CD14-positive monocyte (primary cell): ENCODE data around the gene NFATC2. TPM values are rescaled to one million over a fixed set of nuclear protein-coding genes. Genes with fewer than 3 reads are reported as not detected.

Experiments used
- DNase-seq, 3 donors: peaks; one replicate each; pipeline ENCODE4 v3.0.0-alpha.2; 2011 to 2022
- H2AFZ ChIP-seq: 2 replicates; pipeline ENCODE4 v1.6.0; 2012; ENCODE audit warnings: mild to moderate bottlenecking, low read depth, low read length, inconsistent platforms; ENCODE audit not compliant: insufficient read depth, poor library complexity, severe bottlenecking
- H3K27ac ChIP-seq, 2 donors: 1 replicate in 1 of 2; 2 replicates in 1 of 2; pipeline ENCODE4 v1.5.1; 2012 to 2013; ENCODE audit warnings: low read length in 2 of 2, control low read depth in 1 of 2, inconsistent platforms in 1 of 2, low read depth in 1 of 2, mild to moderate bottlenecking in 1 of 2
- H3K27me3 ChIP-seq, 2 donors: one replicate each; pipeline versions ENCODE4 v1.6.0 to v1.6.1; 2011 to 2013; ENCODE audit warnings: low read length in 2 of 2; ENCODE audit not compliant: control insufficient read depth in 2 of 2, insufficient read depth in 2 of 2
- H3K36me3 ChIP-seq, 2 donors: replicated peaks in 1 of 2; 1 replicate in 1 of 2; 2 replicates in 1 of 2; pipeline versions ENCODE4 v1.5.1 to v1.6.1; 2012 to 2013; ENCODE audit warnings: low read length in 2 of 2, control low read depth in 1 of 2, inconsistent platforms in 1 of 2, mild to moderate bottlenecking in 1 of 2; ENCODE audit not compliant: insufficient read depth in 2 of 2, control insufficient read depth in 1 of 2
- H3K4me1 ChIP-seq, 2 donors: 1 replicate in 1 of 2; 2 replicates in 1 of 2; pipeline versions ENCODE4 v1.5.1 to v1.6.1; 2012 to 2013; ENCODE audit warnings: low read length in 2 of 2, control low read depth in 1 of 2, inconsistent platforms in 1 of 2, mild to moderate bottlenecking in 1 of 2, moderate library complexity in 1 of 2; ENCODE audit not compliant: insufficient read depth in 2 of 2, control insufficient read depth in 1 of 2
- H3K4me2 ChIP-seq: replicated peaks from 2 replicates; pipeline ENCODE3; 2012; ENCODE audit warnings: low read length, moderate library complexity, mild to moderate bottlenecking; ENCODE audit not compliant: poor library complexity, severe bottlenecking; ENCODE audit errors: extremely low read depth
- H3K4me3 ChIP-seq, 3 experiments: fragments of 200-600 bp in 1 of 3; sonication (generic) in 1 of 3; replicated peaks in 1 of 3; 1 replicate in 2 of 3; 2 replicates in 1 of 3; pipeline ENCODE4 v1.5.1; 2011 to 2013; ENCODE audit warnings: low read length in 3 of 3, mild to moderate bottlenecking in 3 of 3, control low read depth in 2 of 3, low read depth in 2 of 3, inconsistent platforms in 1 of 3, moderate library complexity in 1 of 3
- H3K79me2 ChIP-seq: 2 replicates; pipeline ENCODE4 v1.6.0; 2012; ENCODE audit warnings: mild to moderate bottlenecking, control low read depth, inconsistent platforms, low read length, moderate library complexity; ENCODE audit not compliant: insufficient read depth
- H3K9ac ChIP-seq: 2 replicates; pipeline ENCODE4 v1.6.0; 2017; ENCODE audit warnings: low read length, mild to moderate bottlenecking; ENCODE audit not compliant: insufficient read depth, poor library complexity, severe bottlenecking
- H3K9me3 ChIP-seq, 2 donors: replicated peaks in 1 of 2; 1 replicate in 1 of 2; 2 replicates in 1 of 2; pipeline versions ENCODE4 v1.5.1 to v1.6.1; 2012 to 2013; ENCODE audit warnings: low read length in 2 of 2, control low read depth in 1 of 2; ENCODE audit not compliant: control insufficient read depth in 1 of 2, insufficient read depth in 1 of 2
- H4K20me1 ChIP-seq: 2 replicates; pipeline ENCODE4 v1.6.0; 2012; ENCODE audit warnings: mild to moderate bottlenecking, low read length, control low read depth, moderate library complexity; ENCODE audit not compliant: insufficient read depth
- H3K27ac Mint-ChIP-seq, 7 donors: one replicate each; pipeline ENCODE4 v1.8.0; 2020; ENCODE audit warnings: mild to moderate bottlenecking in 7 of 7, mixed read lengths in 7 of 7, moderate library complexity in 6 of 7, inconsistent platforms in 2 of 7
- H3K27me3 Mint-ChIP-seq, 3 donors: one replicate each; pipeline ENCODE4 v1.8.0; 2021 to 2022; ENCODE audit warnings: low read depth in 3 of 3, mild to moderate bottlenecking in 3 of 3, mixed read lengths in 3 of 3, moderate library complexity in 3 of 3, inconsistent platforms in 1 of 3
- H3K36me3 Mint-ChIP-seq, 2 donors: one replicate each; pipeline ENCODE4 v1.8.0; 2020; ENCODE audit warnings: mixed read lengths in 2 of 2, inconsistent platforms in 1 of 2, mild to moderate bottlenecking in 1 of 2
- H3K4me1 Mint-ChIP-seq: one replicate; pipeline ENCODE4 v1.8.0; 2020; ENCODE audit warnings: mild to moderate bottlenecking, mixed read lengths
- H3K4me3 Mint-ChIP-seq, 2 donors: one replicate each; pipeline ENCODE4 v1.8.0; 2020; ENCODE audit warnings: mild to moderate bottlenecking in 2 of 2, mixed read lengths in 2 of 2, moderate library complexity in 1 of 2
- H3K9me3 Mint-ChIP-seq, 7 donors: one replicate each; pipeline ENCODE4 v1.8.0; 2020 to 2022; ENCODE audit warnings: mixed read lengths in 7 of 7, mild to moderate bottlenecking in 6 of 7, moderate library complexity in 6 of 7, inconsistent platforms in 2 of 7
- WGBS: methylation state at CpG from one replicate; pipeline ENCODE4 v1.1.5; 2013; ENCODE audit warnings: missing lambda C conversion rate; ENCODE audit not compliant: insufficient coverage; 5-methylcytosine and 5-hydroxymethylcytosine counted together
- intact Hi-C, 2 donors: fragments of 100-400 bp; cut with micrococcal nuclease; formaldehyde crosslinking; loops; one replicate each; pipeline versions ENCODE4 v1.15.0 to v1.15.1; 2023
- polyA plus RNA-seq, 3 donors: library from polyadenylated mRNA; depleted of rRNA in 1 of 3; unstranded in 2 of 3; stranded (reverse) in 1 of 3; fragments of 300-500 nt in 2 of 3; fragments of >200 nt in 1 of 3; fragmentation: Illumina TruSeq in 2 of 3; gene quantifications; 1 replicate in 2 of 3; 2 replicates in 1 of 3; pipeline ENCODE4 v1.2.3, GENCODE V29; 2012 to 2021
- TF ChIP-seq, protein P1 (sequence below): fragments of 200-600 bp; IDR thresholded peaks from one replicate; pipeline ENCODE4 v1.8.0; 2022; ENCODE audit warnings: antibody characterized with exemption, mild to moderate bottlenecking

NFATC2 gene
- polyA plus RNA-seq, 3 donors, result 0.03 to 0.18 (median 0.11) TPM

DNA sequence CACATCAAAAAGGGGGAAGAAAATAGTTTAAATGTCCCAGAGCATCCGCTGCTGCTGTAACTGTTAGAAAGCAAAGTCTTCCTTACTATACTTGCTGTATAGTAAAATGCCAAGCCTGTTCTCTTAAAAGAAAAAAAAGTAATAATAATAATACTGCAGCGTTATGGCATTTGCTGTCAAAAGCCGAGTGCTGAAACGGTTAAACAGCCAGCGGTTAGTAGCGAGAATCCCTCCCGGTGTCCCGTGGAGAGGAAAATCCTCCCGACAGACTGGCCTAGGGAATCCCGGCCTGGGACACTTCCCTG lies 19.5 kb upstream of the NFATC2 start:
- peaks cover 4% of the 10 kb centered on the region in 2 donors for H3K4me1 ChIP-seq
- TF ChIP-seq, protein P1, sequence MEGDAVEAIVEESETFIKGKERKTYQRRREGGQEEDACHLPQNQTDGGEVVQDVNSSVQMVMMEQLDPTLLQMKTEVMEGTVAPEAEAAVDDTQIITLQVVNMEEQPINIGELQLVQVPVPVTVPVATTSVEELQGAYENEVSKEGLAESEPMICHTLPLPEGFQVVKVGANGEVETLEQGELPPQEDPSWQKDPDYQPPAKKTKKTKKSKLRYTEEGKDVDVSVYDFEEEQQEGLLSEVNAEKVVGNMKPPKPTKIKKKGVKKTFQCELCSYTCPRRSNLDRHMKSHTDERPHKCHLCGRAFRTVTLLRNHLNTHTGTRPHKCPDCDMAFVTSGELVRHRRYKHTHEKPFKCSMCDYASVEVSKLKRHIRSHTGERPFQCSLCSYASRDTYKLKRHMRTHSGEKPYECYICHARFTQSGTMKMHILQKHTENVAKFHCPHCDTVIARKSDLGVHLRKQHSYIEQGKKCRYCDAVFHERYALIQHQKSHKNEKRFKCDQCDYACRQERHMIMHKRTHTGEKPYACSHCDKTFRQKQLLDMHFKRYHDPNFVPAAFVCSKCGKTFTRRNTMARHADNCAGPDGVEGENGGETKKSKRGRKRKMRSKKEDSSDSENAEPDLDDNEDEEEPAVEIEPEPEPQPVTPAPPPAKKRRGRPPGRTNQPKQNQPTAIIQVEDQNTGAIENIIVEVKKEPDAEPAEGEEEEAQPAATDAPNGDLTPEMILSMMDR, result no peak
- peaks cover 38 to 77% of the 10 kb centered on the region in 2 donors for H3K27me3 ChIP-seq
- peaks cover 10% of the 10 kb centered on the region for H3K4me1 Mint-ChIP-seq
- peaks cover 0 to 4% of the 10 kb centered on the region in 2 donors for H3K9me3 ChIP-seq
- H3K36me3 Mint-ChIP-seq, result no peaks in the 10 kb centered on the region
- H3K27ac ChIP-seq, result no peak overlapping the region
- no peaks in the 10 kb centered on the region for H3K36me3 ChIP-seq
- no peaks in the 10 kb centered on the region for H4K20me1 ChIP-seq
- no peaks in the 10 kb centered on the region for H3K79me2 ChIP-seq
- H3K27me3 Mint-ChIP-seq, result peaks cover 62 to 70% (median 65%) of the 10 kb centered on the region in 3 donors
- DNase-seq, result no peak
- WGBS, result 0% methylated on average over 9 of the region's 10 CpGs
- intact Hi-C loops, result no loop called here
- peak overlapping the region in 1 of 2 donors; percentile 77 for H3K4me3 Mint-ChIP-seq
- H2AFZ ChIP-seq, result no peak overlapping the region
- H3K4me3 ChIP-seq, result no peak overlapping the region
- peaks cover 0 to 13% (median 0%) of the 10 kb centered on the region in 7 donors for H3K9me3 Mint-ChIP-seq
- H3K4me2 ChIP-seq, result no peak overlapping the region
- H3K27ac Mint-ChIP-seq, result no peak overlapping the region
- H3K9ac ChIP-seq, result no peak overlapping the region

DNA sequence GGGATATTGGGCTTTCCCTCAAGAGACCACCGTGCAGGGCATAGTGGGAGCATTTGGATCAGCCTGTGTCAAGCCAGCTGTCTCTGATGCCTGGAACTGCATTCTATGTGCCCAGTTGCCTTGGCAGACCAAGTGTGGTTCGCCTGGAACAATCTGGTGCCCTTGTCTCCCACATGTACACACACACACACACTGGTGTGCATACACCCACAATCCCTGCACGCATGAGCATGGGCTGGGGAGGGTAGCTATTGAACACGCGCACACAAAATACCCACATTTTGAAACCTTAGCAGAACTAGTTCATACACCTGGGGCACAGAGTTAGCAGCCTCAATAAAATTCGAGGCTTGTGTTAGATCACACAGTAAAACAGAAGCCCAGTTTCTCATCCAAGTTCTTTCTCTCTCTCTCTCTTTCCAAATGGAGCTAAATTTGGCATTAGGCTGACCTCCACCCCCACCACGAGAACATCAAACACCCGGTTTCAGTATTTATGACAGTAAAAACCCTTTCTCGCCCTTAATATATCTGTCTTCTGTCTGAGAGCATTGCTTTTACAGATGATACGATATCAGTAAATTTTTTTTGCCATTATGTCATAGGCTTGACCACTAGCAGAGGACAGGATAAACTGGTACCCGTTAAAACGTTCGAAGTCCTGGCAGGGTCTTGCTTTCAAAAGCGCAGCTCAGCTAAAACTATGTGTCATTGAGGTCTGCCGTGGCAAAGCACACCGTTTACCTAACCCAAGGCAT lies 18.2 kb upstream of the NFATC2 start:
- H3K4me2 ChIP-seq, result no peak overlapping the region
- H3K27me3 ChIP-seq, result peaks cover 38 to 74% of the 10 kb centered on the region in 2 donors
- Mint-ChIP-seq H3K9me3 (peaks cover 0 to 13% (median 0%) of the 10 kb centered on the region in 7 donors), H3K4me1 (peaks cover 10% of the 10 kb centered on the region), H3K27me3 (peaks cover 60 to 68% (median 61%) of the 10 kb centered on the region in 3 donors), H3K27ac (peak overlapping the region in 1 of 7 donors; percentile 26), H3K4me3 (peak overlapping the region in 1 of 2 donors; percentile 75), H3K36me3 (no peaks in the 10 kb centered on the region)
- no peak overlapping the region for H3K4me3 ChIP-seq
- peaks cover 4% of the 10 kb centered on the region in 2 donors for H3K4me1 ChIP-seq
- H2AFZ ChIP-seq, result no peak overlapping the region
- H3K9me3 ChIP-seq, result peaks cover 0 to 4% of the 10 kb centered on the region in 2 donors
- no peak overlapping the region for H3K27ac ChIP-seq
- no peaks in the 10 kb centered on the region for H3K79me2 ChIP-seq
- no peaks in the 10 kb centered on the region for H3K36me3 ChIP-seq
- DNase-seq, result no peak
- H4K20me1 ChIP-seq, result no peaks in the 10 kb centered on the region
- 59% methylated on average over 10 of the region's 16 CpGs for WGBS
- intact Hi-C loops, result no loop called here
- TF ChIP-seq, protein P1, result no peak
- no peak overlapping the region for H3K9ac ChIP-seq
